HG03521 (cell line): ENCODE results near the gene PIP5K1B.
A peak's percentile ranks its signal among the peaks of the same experiment; 100 is the strongest.
"Not testable (repeated sequence)": the region's sequence is repeated elsewhere in the genome, so short reads cannot be mapped to it uniquely, and the experiment has no call there.

Experiments used
- ATAC-seq: cut with Tn5 transposase; IDR thresholded peaks from one replicate; pipeline ENCODE4 v1.9.1; 2021; ENCODE audit warnings: mild to moderate bottlenecking, moderate library complexity; ENCODE audit not compliant: unreplicated experiment

PIP5K1B gene

DNA sequence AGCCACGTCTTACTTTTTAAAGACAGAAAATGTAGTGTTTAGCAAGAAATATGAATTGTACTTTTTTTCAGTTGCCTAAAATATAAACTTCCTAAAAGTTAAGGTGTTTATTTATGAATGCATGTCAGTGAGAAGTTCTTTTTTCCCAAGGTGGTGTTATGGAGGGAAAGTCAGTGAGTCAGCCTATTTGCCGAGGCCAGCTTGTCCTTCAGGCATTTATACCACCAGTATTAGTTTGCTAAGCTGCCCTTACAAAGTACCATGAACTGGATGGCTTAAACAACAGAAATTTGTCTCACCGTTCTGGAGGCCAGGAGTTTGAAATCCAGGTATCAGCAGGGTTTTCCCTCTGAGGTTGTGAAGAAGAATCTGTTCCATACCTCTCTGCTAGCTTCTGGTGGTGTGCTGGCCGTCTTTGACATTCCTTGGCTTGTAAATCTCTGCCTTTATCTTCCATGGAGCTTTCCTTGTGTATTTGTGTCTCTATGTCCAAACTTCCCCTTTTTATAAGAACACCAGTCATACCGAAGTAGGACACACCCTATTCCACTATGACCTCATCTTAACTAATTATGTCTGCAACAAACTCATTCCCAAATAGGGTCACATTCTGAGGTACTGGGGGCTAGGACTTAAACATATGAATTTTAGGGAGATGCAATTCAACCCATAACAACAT lies 270.5 kb downstream of the PIP5K1B start:
- no peak for ATAC-seq

DNA sequence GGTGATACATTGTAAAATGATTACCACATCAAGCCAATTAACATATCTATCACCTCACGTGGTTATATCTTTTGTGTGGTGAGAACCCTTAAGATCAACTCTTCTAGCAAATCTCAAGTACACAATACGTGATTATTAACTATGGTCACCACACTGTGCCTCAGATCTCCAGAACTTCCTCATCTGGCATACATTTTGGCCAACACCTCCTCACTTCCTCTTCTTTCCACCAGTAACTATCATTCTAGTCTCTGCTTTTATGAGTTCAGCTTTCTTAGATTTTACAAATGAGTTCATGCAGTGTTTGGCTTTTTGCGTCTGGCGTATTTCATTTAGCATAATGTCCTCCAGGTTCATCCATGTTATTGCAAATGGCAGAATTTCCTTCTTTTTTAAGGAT lies 273.0 kb downstream of the PIP5K1B start:
- ATAC-seq: no peak

GRCh38 chr9:68978501-68978900 lies 273.5 kb downstream of the PIP5K1B start:
- ATAC-seq: no peak

DNA sequence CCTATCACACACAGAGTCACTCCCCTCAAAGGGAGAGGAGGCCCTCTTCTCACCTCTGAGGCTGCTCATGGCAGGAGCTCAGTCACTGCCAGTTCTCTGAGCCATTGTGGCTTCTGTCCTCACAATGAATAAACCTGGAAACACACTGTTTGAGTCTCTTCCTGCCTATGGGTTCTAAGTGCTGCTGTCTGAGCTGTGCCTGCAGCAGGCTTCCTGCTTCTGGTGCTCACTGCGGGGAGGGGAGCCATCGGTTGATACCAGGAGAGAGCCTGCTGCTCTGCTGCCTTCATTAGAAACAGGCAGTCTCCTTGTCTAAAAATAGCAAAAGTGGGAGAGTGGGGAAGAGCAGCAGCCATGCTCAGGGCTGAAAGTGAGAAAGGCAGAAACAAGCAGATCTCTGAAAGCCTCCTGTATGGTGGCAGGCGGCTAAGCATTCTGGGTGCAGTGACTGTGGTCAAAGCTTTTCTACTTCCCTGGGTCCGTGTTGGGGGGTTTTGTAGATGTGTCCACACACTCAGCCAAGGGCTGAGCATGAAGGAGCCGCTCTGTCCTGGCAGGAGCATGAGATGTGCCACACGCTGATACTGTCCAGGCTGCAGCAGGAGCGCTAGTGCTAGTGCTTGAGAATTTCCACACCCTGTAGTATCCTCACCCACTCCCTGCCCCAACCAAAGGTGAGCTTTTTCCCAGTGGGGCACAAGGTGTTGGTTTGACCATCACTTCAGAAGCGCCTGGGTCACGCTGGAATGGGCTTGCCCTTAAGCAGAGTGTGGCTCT lies 274.7 kb downstream of the PIP5K1B start:
- no peak for ATAC-seq

DNA sequence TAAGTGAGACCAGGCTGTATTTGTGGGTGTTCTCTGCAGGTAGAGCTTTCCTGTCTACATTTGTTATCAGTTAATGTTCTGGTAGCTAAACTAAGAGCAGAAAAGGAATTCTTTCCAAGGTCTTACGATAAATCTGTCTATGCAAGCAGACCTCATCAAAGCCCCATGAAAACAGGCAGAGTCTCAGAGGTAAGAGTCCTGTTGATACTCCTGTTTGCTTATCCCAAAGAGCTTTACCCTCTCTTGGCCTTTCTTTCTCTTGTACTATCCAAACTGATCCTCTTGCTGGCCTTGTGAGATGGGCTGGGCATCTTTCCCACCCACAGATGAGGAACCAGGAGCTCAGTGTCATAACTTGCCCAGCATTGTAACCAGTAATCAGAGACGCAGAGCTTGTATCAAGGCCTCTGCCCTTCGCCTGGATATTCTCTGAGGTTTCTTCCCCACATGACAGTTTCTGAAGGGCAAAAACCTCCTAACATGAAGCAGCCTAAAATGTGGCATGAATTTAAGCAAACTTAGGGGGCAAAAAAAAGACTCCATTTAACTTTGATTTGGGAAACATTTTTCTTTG lies 275.4 kb downstream of the PIP5K1B start:
- no peak for ATAC-seq

- ATAC-seq: no peak
Measured at GRCh38 chr9:68981789-68982188, 276.7 kb downstream of the PIP5K1B start.

DNA sequence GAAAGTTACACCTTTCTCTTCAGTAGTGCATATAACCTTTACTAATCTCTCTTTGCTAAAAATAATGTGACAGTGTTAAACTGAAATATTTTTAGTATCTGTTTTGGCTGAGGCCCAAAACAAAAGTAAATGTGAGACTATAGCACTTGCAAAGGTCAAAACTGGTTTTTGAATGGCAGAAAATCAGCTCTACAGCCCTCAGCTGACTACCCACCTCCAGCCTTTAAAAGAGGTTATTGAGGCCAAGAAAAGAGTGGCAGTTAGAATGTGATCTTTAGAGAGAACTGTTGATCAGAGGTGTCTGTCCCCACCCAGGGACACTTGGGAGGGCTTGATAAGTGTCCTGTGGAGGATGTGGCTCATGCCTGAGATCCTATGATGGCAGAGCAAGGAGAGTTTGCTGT lies 278.0 kb downstream of the PIP5K1B start:
- no peak for ATAC-seq

GRCh38 chr9:68983522-68984424 lies 278.7 kb downstream of the PIP5K1B start:
- no peak for ATAC-seq

DNA sequence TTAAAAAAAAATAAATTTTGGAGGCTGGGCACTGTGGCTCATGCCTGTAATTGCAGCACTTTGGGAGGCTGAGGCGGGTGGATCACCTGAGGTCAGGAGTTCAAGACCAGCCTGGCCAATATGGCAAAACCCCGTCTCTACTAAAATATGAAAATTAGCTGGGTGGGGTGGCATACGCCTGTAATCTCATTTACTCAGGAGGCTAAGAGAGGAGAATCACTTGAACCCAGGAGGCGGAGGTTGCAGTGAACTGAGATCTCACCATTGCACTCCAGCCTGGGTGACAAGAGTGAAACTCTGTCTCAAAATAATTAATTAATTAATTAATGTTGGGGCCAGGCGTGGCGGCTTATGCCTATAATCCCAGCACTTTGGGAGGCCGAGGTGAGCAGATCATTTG lies 281.9 kb downstream of the PIP5K1B start:
- ATAC-seq: not testable (repeated sequence)

DNA sequence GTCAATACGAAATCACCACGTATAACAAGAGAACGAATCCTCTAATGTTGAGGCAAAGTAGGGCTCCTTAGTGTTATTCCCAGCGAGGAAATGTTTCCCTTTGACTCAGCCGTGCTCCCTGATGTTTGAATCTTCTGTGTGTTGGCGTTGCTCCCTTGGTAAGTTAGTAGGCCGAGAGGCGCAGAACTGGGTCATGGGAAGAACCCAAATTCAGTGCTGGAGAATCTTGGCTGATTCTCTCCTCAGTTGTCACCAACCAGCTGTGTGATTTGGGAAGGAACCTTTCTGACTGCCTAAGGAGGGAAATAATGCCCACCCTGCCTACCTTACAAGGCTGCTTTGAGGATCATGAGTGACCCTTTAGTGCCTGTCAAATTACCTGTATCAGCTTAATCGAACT lies 286.4 kb downstream of the PIP5K1B start:
- ATAC-seq: no peak

DNA sequence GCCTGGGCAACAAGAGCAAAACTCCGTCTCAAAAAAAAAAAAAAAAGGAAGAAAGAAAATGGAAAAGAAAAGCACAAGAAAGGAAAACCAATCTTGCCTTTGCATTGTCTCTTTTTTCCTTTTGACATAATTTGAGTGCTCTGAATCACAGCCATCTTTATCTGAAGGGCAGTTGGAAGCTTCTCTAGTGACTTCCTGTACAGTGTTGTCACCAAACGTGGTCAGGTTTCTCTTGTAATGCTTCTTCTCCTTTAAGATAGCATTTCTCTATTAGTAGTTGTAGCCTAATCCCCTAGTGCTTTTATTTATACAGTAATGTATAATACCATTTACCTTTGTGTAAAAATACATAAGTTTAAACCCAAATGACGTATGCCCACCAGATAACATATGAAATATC lies 290.7 kb downstream of the PIP5K1B start:
- no peak for ATAC-seq

- no peak for ATAC-seq
Measured at GRCh38 chr9:68996462-68996861, 291.4 kb downstream of the PIP5K1B start.

DNA sequence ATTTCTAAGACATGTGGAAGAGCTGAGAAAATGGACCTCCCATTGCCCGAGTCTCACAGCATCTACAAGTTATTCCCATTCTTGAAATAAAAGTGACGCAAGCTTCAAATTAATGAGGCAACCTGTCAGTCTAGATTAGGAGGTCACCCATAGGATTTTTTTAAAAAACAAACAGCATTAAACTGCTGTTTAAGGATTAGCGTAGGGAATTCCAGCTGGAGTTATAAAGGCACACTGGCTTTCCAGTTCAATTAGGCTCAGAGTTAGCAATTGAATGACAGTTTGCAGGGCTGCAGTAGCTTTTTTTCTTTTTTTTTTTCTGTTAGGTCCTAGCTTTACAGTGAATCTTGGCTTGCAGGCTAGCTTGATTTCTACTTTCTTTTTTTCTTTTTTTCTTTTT lies 292.6 kb downstream of the PIP5K1B start:
- ATAC-seq: no peak

- ATAC-seq: no peak
Measured at GRCh38 chr9:68998385-68998784, 293.3 kb downstream of the PIP5K1B start.

DNA sequence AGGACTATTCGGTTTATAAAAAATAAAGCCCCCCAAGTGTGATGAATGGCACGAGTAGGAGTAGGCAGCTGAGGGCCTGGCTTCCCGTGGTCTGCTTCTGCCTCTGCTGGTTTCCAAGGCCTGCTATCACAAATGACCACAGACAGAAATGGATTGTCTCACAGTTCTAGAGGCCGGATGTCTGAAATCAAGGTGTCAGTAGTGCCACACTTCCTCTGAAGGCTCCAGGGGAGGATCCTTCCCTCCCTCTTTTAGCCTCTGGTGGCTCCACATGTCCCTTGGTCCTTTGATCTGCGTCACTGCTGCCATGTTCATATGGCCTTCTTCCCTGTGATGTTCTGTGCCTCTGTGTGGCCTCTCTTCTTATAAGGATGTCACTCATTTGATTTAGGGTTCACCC lies 293.8 kb downstream of the PIP5K1B start:
- ATAC-seq: no peak

GRCh38 chr9:68999393-69000105 lies 294.5 kb downstream of the PIP5K1B start:
- peak; percentile 68 for ATAC-seq

DNA sequence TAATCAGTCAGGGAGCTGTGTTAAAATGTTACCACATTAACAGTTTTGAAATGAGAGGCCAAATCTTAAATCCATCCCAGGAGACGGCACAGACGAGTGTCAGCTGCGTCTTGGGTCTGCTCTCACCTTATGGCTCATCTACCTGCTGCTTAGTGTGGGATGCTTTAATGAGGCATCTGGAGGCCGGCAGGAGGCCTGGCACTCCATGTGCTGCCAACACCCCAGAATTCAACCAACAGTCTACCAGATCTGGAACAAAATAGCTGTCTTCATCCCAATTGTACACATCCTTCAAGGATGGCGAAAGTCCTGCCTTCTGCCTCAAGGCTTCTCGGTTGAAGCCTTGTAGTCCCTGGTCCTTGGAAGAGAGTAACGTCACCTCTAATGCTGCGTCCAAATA lies 296.9 kb downstream of the PIP5K1B start:
- no peak for ATAC-seq

DNA sequence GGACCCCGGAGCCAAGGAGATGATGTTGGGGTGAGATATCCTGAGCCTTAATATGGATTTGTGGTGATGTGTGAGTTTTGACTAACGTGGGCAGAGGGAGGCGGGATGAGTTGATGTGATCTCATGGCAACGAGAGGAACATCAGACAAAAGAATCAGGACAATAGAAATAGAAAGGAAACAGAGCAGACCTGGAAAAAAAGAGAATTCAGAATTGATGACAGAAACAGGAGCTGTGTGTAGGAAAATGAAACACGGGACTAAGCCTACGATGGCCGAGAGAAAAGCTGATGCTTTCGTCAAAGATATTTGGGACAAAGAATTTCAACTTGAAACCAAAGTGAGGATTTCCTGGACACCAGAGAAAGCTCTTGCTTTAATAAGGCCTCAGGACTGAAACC lies 298.0 kb downstream of the PIP5K1B start:
- ATAC-seq: no peak

DNA sequence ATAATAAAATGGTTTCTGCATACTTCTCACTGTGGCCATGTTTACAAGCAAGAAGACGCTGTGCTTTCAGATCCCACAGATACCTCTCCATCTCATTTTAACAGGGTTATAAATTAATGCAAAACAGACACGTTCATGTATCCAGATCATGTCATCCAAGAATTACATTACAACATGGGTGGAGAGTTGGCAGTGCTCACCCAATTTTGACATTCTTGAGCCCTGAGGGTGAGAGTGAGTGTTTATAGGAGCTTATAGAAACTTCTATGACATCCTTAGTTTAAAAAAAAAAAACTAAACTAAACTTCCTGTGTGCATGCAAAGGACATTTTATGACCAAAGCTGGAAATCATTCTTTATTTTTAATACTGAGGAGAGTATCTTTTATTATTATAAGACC lies 299.8 kb downstream of the PIP5K1B start:
- ATAC-seq: no peak

DNA sequence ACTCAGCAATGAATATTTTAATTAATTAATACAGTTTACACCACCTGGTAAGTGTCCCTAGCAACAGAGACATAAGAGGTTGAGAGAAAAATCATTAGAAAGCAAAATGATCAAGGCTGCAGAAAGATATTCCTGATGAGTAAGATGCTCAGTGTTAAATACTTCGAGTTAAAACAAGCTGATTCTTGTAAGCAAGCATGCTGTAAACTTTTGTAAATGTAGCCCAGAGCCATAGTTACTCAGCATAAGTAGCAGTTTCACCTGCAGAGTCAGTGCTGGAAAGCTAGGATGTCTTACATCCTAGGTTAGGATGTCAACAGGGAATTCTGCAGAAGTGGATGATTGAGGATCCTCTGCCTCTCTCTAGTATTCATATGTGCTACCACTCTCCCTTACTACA lies 304.7 kb downstream of the PIP5K1B start:
- no peak for ATAC-seq
